Ascending aorta (tissue), 2 donors: ENCODE results near the gene NME9. TPM values are rescaled to one million over a fixed set of nuclear protein-coding genes. Genes with fewer than 3 reads are reported as not detected.

Source experiments
- DNase-seq, 2 donors: peaks; one replicate each; pipeline ENCODE4 v3.0.0-alpha.2; 2019; ENCODE audit warnings: low spot score in 2 of 2
- H3K27ac ChIP-seq, 2 donors: fragments of 200-600 bp; sonication (generic); one replicate each; pipeline ENCODE4 v1.5.1; 2016 to 2017; ENCODE audit warnings: mild to moderate bottlenecking in 1 of 2
- H3K27me3 ChIP-seq: fragments of 200-600 bp; sonication (generic); one replicate; pipeline ENCODE4 v1.5.1; 2017
- H3K36me3 ChIP-seq, 2 donors: fragments of 200-600 bp; sonication (generic); one replicate each; pipeline ENCODE4 v1.5.1; 2016
- H3K4me1 ChIP-seq, 2 donors: fragments of 200-600 bp; sonication (generic); one replicate each; pipeline ENCODE4 v1.5.1; 2016 to 2017; ENCODE audit warnings: mild to moderate bottlenecking in 1 of 2
- H3K4me3 ChIP-seq, 2 donors: fragments of 200-600 bp; sonication (generic); one replicate each; pipeline ENCODE4 v1.5.1; 2016 to 2017; ENCODE audit warnings: mild to moderate bottlenecking in 1 of 2
- H3K9me3 ChIP-seq, 2 donors: fragments of 200-600 bp; sonication (generic); one replicate each; pipeline ENCODE4 v1.5.1; 2016
- intact Hi-C: fragments of 100-400 bp; cut with DNase I; formaldehyde crosslinking; loops from one replicate; pipeline ENCODE4 v1.15.1; 2023
- total RNA-seq: library from RNA; depleted of rRNA; stranded (reverse); fragments of >200 nt; gene quantifications from one replicate; pipeline ENCODE4 v1.1.0, GENCODE V29; 2016
- TF ChIP-seq, protein P1 (sequence below), 3 experiments: fragments of 200-600 bp in 2 of 3; fragments of 450-650 bp in 1 of 3; sonication (generic) in 2 of 3; IDR thresholded peaks; one replicate each; pipeline ENCODE4 v1.5.1; 2016 to 2019; ENCODE audit warnings: antibody characterized with exemption in 3 of 3, mild to moderate bottlenecking in 1 of 3, moderate library complexity in 1 of 3

NME9 gene
- total RNA-seq, 1 donor from 2014 or later: not detected

DNA sequence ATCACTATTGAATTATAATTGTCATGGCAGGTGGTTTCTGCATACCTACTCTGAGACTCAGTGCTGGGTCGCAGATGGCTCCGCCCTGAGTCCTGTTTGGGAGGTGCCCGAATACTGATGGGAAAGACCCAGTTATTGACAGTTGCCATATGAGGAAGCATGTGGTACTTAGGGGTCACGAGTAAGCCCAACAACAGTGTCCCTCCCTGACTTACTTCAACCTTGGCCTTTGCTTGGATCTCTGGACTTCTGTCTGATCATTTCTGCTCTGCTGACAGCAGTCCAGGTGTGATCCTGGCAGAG is 35.6 kb upstream of the NME9 start:
- Histone ChIP-seq H3K27ac (no peak overlapping the region), H3K4me1 (peaks cover 0 to 4% of the 10 kb centered on the region in 2 donors), H3K4me3 (no peak overlapping the region), H3K27me3 (no peaks in the 10 kb centered on the region), H3K36me3 (no peaks in the 10 kb centered on the region), H3K9me3 (no peaks in the 10 kb centered on the region)
- no peak for DNase-seq
- TF ChIP-seq, protein P1, sequence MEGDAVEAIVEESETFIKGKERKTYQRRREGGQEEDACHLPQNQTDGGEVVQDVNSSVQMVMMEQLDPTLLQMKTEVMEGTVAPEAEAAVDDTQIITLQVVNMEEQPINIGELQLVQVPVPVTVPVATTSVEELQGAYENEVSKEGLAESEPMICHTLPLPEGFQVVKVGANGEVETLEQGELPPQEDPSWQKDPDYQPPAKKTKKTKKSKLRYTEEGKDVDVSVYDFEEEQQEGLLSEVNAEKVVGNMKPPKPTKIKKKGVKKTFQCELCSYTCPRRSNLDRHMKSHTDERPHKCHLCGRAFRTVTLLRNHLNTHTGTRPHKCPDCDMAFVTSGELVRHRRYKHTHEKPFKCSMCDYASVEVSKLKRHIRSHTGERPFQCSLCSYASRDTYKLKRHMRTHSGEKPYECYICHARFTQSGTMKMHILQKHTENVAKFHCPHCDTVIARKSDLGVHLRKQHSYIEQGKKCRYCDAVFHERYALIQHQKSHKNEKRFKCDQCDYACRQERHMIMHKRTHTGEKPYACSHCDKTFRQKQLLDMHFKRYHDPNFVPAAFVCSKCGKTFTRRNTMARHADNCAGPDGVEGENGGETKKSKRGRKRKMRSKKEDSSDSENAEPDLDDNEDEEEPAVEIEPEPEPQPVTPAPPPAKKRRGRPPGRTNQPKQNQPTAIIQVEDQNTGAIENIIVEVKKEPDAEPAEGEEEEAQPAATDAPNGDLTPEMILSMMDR (IDR thresholded peaks at IDR 0.05): no peak
- intact Hi-C loops: no loop called here

DNA sequence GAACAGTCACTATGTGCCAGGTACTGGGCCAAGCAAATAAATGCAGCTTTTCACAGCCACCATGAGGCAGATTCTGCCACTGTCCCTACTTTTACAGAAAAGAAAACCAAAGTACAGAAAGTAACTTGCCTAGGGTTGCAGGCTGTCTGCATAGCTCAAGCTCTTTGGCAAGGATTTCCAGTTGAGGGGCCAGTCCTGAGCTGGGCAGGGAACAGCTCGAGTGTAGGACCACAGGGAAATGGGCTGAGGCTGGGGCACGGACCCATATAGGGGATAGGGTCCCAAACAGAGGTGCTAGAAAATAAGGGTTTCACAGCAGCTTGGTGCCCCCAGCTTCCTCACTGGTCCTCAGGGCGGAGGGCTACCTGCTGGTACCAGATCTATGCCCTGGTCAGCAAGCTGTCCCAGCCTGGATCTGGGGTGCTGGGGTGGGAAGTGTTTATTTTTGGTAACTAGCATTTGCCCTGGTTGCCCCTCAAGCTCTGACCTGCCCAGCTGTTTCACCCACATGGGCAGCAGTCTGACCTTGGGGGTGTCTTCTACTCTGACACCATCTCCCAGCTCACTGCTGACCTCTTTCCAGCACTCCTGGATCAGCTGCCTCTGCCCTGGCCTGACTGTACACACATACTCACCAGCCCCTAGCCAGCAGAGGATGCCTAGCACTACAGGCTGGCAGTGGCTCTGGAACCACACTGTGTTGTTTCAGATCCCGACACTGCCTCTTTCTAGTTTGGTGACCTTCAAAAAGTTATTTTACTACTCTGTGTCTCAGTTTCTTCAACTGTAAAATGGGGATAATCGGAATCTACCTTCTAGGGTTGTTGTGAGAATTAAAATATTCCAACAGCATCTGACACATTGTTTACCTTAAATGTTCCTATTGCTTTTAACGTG is 35.0 kb upstream of the NME9 start:
- Histone ChIP-seq H3K9me3 (no peaks in the 10 kb centered on the region), H3K4me3 (no peak overlapping the region), H3K4me1 (peaks cover 1 to 8% of the 10 kb centered on the region in 2 donors), H3K27me3 (no peaks in the 10 kb centered on the region), H3K36me3 (no peaks in the 10 kb centered on the region), H3K27ac (no peak overlapping the region)
- no peak for DNase-seq
- intact Hi-C loops: no loop called here
- TF ChIP-seq, protein P1 (IDR thresholded peaks at IDR 0.05): no peak

DNA sequence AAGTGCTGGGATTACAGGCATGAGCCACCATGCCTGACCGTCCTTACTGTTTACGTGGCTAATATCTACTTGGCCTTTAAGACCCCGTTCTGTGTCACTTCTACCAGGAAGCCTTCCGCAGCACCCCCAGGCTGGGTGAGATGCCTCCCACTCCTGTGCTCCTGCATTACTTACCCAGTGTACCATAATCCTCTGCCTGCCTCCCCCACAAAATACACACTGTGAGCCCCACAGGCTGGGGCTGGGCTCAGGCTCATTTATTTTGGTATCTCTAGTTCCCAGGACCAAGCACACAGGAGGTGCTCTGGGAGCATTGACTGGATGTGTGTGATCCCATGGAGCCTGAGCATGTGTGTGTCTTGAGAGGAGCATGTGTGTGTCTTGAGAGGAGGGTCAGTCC is 33.7 kb upstream of the NME9 start:
- Histone ChIP-seq H3K27ac (no peak overlapping the region), H3K4me1 (peaks cover 9 to 20% of the 10 kb centered on the region in 2 donors)

DNA sequence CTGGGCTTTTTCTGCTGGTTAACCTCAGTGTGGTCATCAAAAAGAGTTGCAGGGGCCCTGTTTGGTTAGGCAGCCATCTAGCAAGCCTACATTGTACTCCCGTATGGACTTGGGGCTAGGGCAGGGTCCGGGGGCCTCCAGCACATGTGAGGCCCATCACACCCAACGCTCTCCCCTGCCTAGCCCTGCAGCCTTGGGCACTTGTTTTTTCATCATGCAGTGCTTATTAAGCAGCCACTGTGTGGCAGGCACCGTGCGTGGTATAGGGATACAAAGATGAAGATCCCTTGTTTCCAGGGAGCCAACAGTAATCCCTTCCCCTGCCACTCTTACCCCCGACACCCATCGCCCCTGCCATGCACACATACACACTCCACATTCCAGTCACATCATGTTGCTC is 32.9 kb upstream of the NME9 start:
- Histone ChIP-seq H3K9me3 (no peaks in the 10 kb centered on the region), H3K27me3 (no peaks in the 10 kb centered on the region), H3K36me3 (no peaks in the 10 kb centered on the region), H3K4me3 (no peak overlapping the region), H3K4me1 (peaks cover 9 to 23% of the 10 kb centered on the region in 2 donors), H3K27ac (no peak overlapping the region)
- TF ChIP-seq, protein P1 (IDR thresholded peaks at IDR 0.05): no peak
- intact Hi-C loops: no loop called here
- no peak for DNase-seq

More for the DNA sequence above, 33.7 kb upstream of the NME9 start:
- intact Hi-C loops: no loop called here
- TF ChIP-seq, protein P1 (IDR thresholded peaks at IDR 0.05): no peak
- Histone ChIP-seq H3K36me3 (no peaks in the 10 kb centered on the region), H3K9me3 (no peaks in the 10 kb centered on the region), H3K4me3 (no peak overlapping the region), H3K27me3 (no peaks in the 10 kb centered on the region)
- DNase-seq: no peak

DNA sequence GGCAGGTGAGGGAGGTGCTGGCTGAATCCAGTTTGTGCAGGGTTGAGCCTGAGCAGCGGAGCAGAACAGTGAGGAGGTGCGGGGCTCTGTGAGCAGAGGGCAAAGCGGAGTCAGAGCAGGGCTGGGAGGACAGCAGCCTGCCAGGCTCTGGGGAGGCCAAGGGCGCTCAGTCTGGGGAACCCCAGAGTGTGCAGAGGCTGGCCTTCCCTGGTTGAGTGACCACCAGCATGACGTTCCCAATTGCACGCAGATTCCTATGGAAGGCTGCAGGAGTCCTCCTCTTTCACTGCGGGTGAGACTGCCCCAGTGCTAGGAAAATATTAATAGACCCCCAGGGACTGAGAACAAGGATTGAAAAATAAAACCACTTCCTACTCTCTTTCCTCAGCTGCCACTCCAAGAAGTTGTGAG is 31.9 kb upstream of the NME9 start:
- intact Hi-C loops: no loop called here
- H3K27ac ChIP-seq: no peak overlapping the region
- no peak for DNase-seq
- H3K4me3 ChIP-seq: no peak overlapping the region
- H3K36me3 ChIP-seq: no peaks in the 10 kb centered on the region
- peaks cover 9 to 32% of the 10 kb centered on the region in 2 donors for H3K4me1 ChIP-seq
- H3K9me3 ChIP-seq: no peaks in the 10 kb centered on the region
- TF ChIP-seq, protein P1 (IDR thresholded peaks at IDR 0.05): no peak
- no peaks in the 10 kb centered on the region for H3K27me3 ChIP-seq
